Activated naive CD4-positive, alpha-beta T cell treated with anti-CD3 and anti-CD28 coated beads, Interleukin-2, amount 50 U/mL, for 72 hours (primary cell): Measurements from ENCODE around the gene CEP128. TPM values are rescaled to one million over a fixed set of nuclear protein-coding genes. Genes with fewer than 3 reads are reported as not detected.

Source experiments
- total RNA-seq, 2 donors: library from RNA; stranded (reverse); gene quantifications; one replicate each; pipeline ENCODE4 v1.2.3, GENCODE V29; 2022

Gene CEP128
- total RNA-seq, 2 donors from 2014 or later = 11.5 to 33.3 TPM

Other genes with a start within 250 kb of the CEP128 start
- not detected for gene TSHR, start 13.9 kb upstream of the CEP128 start, total RNA-seq